ENCODE measurements around the gene ZNF283.
A peak's percentile ranks its signal among the peaks of the same experiment; 100 is the strongest.

ZNF283 gene

GRCh38 chr19:43826787-43827754 is at the start of gene ZNF283:
TSS of gene ZNF283 (plus strand) at chr19:43827321. CDS start at chr19:43833505, 6,184 bp downstream.
- FAIRE-seq (peak; percentile 78), DNase-seq (ENCODE audit: insufficient read length, low spot score) (peak; percentile 69)

GRCh38 chr19:43778651-43779050 is 48.5 kb upstream of the ZNF283 start:
- no peak for FAIRE-seq
- no peak for DNase-seq (ENCODE audit: insufficient read length, low spot score)

GRCh38 chr19:43779147-43779819 is 47.8 kb upstream of the ZNF283 start:
- FAIRE-seq, result no peak

GRCh38 chr19:43779820-43780219 is 47.3 kb upstream of the ZNF283 start:
- FAIRE-seq (peak; percentile 80), DNase-seq (ENCODE audit: insufficient read length, low spot score) (peak; percentile 53)

More at GRCh38 chr19:43779147-43779819, 47.8 kb upstream of the ZNF283 start:
- no peak for DNase-seq (ENCODE audit: insufficient read length, low spot score)

GRCh38 chr19:43780706-43781525 is 46.2 kb upstream of the ZNF283 start, which contains the start of gene KCNN4:
TSS of gene KCNN4 (minus strand) at chr19:43780973. CDS start at chr19:43780861, 112 bp downstream.
- DNase-seq (ENCODE audit: insufficient read length, low spot score) (peak; percentile 56), FAIRE-seq (peak; percentile 68)

GRCh38 chr19:43781630-43782310 is 45.4 kb upstream of the ZNF283 start:
- FAIRE-seq (peak; percentile 4), DNase-seq (ENCODE audit: insufficient read length, low spot score) (no peak)

- FAIRE-seq, result no peak
- DNase-seq (ENCODE audit: insufficient read length, low spot score), result no peak
These were observed 44.8 kb upstream of the ZNF283 start for GRCh38 chr19:43782311-43782660.

GRCh38 chr19:43782689-43783231 is 44.4 kb upstream of the ZNF283 start:
- no peak for DNase-seq (ENCODE audit: insufficient read length, low spot score)
- FAIRE-seq, result no peak

GRCh38 chr19:43783636-43784035 is 43.5 kb upstream of the ZNF283 start:
- no peak for FAIRE-seq
- no peak for DNase-seq (ENCODE audit: insufficient read length, low spot score)

- DNase-seq (ENCODE audit: insufficient read length, low spot score) (no peak), FAIRE-seq (peak; percentile 70)
These were observed 42.7 kb upstream of the ZNF283 start for GRCh38 chr19:43784241-43784980.

- FAIRE-seq (peak; percentile 88), DNase-seq (ENCODE audit: insufficient read length, low spot score) (no peak)
These were observed 41.9 kb upstream of the ZNF283 start for GRCh38 chr19:43784981-43785808.

- no peak for FAIRE-seq
- DNase-seq (ENCODE audit: insufficient read length, low spot score), result no peak
These were observed 40.5 kb upstream of the ZNF283 start for GRCh38 chr19:43786665-43787064.

- DNase-seq (ENCODE audit: insufficient read length, low spot score) (no peak), FAIRE-seq (peak; percentile 62)
These were observed 38.1 kb upstream of the ZNF283 start for GRCh38 chr19:43789029-43789428.

GRCh38 chr19:43790587-43790986 is 36.5 kb upstream of the ZNF283 start:
- FAIRE-seq, result no peak
- no peak for DNase-seq (ENCODE audit: insufficient read length, low spot score)

GRCh38 chr19:43797118-43797517 is 30.0 kb upstream of the ZNF283 start:
- DNase-seq (ENCODE audit: insufficient read length, low spot score), result no peak
- no peak for FAIRE-seq

GRCh38 chr19:43797556-43797955 is 29.6 kb upstream of the ZNF283 start:
- FAIRE-seq, result no peak
- no peak for DNase-seq (ENCODE audit: insufficient read length, low spot score)

GRCh38 chr19:43798026-43798545 is 29.0 kb upstream of the ZNF283 start:
- FAIRE-seq (no peak), DNase-seq (ENCODE audit: insufficient read length, low spot score) (no peak)

Data from GM19239 (cell line).